ENCODE results near the gene USP31.
A peak's percentile ranks its signal among the peaks of the same experiment; 100 is the strongest.

Gene USP31, protein sequence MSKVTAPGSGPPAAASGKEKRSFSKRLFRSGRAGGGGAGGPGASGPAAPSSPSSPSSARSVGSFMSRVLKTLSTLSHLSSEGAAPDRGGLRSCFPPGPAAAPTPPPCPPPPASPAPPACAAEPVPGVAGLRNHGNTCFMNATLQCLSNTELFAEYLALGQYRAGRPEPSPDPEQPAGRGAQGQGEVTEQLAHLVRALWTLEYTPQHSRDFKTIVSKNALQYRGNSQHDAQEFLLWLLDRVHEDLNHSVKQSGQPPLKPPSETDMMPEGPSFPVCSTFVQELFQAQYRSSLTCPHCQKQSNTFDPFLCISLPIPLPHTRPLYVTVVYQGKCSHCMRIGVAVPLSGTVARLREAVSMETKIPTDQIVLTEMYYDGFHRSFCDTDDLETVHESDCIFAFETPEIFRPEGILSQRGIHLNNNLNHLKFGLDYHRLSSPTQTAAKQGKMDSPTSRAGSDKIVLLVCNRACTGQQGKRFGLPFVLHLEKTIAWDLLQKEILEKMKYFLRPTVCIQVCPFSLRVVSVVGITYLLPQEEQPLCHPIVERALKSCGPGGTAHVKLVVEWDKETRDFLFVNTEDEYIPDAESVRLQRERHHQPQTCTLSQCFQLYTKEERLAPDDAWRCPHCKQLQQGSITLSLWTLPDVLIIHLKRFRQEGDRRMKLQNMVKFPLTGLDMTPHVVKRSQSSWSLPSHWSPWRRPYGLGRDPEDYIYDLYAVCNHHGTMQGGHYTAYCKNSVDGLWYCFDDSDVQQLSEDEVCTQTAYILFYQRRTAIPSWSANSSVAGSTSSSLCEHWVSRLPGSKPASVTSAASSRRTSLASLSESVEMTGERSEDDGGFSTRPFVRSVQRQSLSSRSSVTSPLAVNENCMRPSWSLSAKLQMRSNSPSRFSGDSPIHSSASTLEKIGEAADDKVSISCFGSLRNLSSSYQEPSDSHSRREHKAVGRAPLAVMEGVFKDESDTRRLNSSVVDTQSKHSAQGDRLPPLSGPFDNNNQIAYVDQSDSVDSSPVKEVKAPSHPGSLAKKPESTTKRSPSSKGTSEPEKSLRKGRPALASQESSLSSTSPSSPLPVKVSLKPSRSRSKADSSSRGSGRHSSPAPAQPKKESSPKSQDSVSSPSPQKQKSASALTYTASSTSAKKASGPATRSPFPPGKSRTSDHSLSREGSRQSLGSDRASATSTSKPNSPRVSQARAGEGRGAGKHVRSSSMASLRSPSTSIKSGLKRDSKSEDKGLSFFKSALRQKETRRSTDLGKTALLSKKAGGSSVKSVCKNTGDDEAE (N-terminal part only)

DNA sequence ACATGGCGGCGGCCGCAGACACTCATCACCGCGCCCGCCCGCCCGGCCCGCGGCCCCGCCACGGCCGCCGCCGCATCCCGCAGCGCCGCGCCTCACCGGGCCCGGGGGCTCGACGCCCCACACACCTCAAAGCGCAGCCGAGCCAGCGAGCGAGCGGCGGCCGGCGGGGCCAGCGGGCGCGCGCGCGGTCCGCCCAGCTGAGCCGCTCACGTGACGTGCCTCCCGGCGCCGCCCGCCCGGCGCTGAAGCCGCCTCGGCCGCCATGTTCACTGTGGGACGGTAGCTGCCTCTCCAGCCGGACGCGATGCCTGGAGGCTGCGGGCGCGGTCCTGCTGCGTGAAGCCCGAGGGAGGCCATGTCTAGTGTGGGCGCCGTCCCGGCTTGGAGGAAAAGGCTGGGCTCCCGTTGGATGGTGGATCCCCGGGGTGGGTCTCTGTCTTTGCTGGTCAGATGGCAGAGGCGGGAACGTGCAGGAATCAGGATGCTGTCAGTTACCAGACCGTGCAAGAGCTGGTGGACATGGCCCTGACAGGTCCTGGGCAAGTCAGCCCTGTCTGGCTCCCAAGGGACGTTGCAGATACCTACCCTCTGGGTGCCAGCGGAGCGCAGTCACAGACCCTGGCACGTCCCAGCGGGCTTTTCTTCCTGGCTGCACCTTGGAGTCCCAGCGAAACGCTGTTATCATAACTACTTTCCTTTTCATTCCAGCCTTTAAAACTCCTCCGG lies at the start of gene USP31:
Gene USP31 (minus strand): TSS at position 186 of the 726 bp plus-strand sequence. CDS start 182 bp downstream, at position 4.
- DNase-seq (ENCODE audit: low spot score): peak; percentile 93

- no peak for DNase-seq (ENCODE audit: low spot score)
Observed at GRCh38 chr16:23196539-23196938, 47.3 kb upstream of the USP31 start.

GRCh38 chr16:23195366-23195978 lies 46.2 kb upstream of the USP31 start:
- DNase-seq (ENCODE audit: low spot score): no peak

DNA sequence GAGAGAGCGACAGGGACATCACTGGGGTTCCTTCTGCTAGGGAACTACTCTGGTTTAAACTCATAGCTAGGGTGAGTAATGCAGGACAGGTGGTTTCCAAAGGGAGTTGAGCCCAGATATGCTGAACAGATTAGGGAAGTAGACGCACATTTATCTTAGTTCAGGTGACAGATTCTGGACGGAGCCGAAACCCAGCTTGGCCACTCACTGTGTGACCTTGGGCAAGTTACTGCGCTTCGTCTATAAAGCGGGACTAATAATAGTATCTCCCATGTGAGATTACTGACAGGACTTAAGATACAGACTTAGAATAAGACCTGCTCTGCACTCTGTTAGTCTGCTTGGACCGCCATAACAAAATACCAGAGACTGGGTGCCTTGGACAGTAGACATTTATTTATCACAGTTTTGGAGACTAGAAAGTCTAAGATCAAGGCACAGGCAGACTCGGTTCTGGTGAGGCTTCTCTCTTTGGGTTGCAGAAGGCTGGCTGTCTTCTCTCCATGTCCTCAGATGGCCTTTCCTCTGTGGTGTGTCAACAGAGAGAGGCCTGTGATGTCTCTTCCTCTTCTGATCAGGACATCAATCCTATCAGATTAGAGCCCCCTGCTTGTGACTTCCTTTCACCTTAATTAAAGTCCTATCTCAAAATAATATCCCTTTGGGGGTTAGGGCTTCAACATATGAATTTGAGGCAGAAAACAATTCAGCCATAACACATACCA lies 45.4 kb upstream of the USP31 start:
- DNase-seq (ENCODE audit: low spot score): no peak

DNA sequence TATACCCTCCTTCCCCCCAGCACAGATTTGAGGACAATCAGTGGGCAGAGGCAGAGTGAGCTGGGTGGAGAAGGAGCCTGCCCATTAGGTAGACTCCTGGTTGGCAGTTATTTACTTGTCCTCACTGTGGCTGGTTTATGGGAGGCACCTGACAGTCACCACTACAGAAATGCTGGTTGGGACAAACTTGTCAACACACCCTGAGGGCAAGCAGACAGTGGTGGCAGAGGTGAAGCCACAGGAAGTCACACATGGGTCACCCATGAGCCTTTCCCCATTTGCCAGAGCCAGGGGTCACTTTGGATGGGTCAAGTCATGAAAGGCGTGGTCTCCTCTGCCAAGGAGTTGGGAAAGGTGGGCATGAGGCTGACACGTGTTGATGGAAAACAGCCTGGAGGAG lies 39.7 kb upstream of the USP31 start:
- DNase-seq (ENCODE audit: low spot score): no peak

GRCh38 chr16:23187341-23187740 lies 38.1 kb upstream of the USP31 start:
- DNase-seq (ENCODE audit: low spot score): no peak

- no peak for DNase-seq (ENCODE audit: low spot score)
Observed at GRCh38 chr16:23186171-23186570, 36.9 kb upstream of the USP31 start.

DNA sequence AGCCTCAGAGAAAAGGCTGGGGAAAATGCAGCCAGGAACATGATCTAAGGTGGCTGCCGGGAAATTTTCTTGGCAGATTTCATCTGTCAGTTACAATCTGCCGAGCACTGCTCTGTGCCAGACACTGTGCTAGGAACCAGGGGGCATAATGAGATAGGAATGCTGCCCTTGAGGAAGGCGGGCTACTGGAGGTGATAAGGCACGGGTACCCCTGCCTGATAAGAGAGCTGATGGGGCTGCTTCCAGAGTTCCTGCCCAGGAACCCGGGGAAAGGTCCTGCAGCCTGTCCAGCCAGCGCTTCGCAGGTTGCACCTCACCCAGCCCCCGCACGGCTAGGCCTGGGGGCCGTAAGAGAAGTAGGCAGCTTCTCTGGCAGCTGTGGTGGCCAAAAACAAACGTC lies 36.4 kb upstream of the USP31 start:
- DNase-seq (ENCODE audit: low spot score): no peak

DNA sequence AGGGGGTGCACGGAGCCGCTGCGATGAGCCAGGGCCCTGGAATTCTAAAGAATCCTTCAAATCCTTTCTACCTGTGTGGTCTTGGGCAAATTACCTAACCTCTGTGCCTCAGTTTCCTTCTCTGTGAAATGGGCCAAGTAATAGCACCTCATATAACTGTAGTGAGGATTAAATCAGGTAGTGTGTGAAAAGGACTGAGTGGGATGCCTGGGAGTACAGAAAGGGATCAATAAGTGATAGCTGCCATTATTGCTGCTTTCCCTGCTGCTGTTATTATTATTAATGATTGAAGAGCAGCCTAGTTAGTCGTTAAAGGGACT lies 34.3 kb upstream of the USP31 start:
- DNase-seq (ENCODE audit: low spot score): no peak

GRCh38 chr16:23182679-23183542 lies 33.7 kb upstream of the USP31 start, which contains the start of gene SCNN1G:
SCNN1G (plus strand) TSS chr16:23182745; CDS start chr16:23186272, 3,527 bp downstream.
- no peak for DNase-seq (ENCODE audit: low spot score)

DNA sequence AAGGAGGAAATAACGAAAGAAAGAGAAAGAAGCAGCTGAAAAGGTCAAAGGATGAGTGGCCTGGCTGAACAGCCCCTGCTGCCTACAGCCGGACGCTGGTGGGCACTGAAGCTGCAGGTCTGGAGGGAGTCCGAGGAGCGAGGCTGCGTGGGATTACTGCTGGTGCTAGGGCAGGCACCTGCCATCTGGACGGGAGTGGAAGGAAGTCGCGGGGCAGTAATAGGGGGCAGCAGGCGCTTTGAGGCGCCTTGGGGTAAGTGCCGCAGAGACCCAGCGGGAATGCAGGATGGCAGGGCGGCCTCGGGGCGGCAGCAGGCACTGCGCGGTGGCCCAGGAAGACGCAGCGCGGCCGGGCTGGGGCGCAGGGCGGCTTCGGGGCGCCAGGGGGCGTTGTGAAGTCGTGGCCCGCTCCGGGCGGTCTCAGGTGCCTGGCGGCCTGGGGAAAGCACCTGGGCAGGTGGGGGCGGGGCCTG lies 33.0 kb upstream of the USP31 start:
- DNase-seq (ENCODE audit: low spot score): peak; percentile 31

- DNase-seq (ENCODE audit: low spot score): no peak
Observed at GRCh38 chr16:23181506-23181905, 32.3 kb upstream of the USP31 start.

DNA sequence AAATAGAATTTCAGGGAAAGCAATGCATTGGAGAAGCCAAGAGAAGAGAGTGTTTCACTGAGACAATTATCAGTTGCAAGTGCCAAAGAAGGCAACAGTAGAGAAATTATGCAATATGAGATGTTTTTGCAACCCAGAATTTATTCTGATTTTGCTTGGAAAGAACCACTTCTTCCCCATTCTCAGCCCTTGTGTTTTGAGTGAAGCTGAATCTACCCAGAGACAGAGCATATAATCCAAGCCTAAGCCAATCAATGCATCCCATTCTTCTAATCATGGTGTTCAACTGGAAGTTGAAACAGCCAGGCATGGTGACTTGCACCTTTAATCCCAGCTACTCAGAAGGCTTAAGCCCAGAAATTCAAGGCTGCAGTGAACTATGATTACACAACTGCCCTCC lies 26.4 kb upstream of the USP31 start:
- DNase-seq (ENCODE audit: low spot score): no peak

- no peak for DNase-seq (ENCODE audit: low spot score)
Observed at GRCh38 chr16:23174622-23175021, 25.4 kb upstream of the USP31 start.

DNA sequence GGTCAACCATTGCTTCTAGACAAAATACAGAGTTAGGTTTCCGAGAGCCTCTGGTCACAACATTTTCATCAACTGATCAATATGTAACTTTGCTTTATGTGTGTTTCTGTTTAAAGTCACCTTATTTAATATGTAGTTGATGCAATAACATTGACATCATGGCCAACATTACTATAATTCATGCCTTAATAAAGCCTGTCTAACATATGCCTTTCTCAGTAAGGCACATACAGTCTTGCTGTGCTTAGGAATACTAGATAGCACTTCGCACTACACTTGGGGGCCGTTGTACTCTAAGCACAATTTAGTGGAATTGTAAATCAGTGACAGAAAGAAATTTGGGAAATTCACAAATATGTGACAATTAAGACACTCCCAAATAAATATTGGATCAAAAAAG lies 23.7 kb upstream of the USP31 start:
- no peak for DNase-seq (ENCODE audit: low spot score)

- DNase-seq (ENCODE audit: low spot score): no peak
Observed at GRCh38 chr16:23172583-23172982, 23.3 kb upstream of the USP31 start.

DNA sequence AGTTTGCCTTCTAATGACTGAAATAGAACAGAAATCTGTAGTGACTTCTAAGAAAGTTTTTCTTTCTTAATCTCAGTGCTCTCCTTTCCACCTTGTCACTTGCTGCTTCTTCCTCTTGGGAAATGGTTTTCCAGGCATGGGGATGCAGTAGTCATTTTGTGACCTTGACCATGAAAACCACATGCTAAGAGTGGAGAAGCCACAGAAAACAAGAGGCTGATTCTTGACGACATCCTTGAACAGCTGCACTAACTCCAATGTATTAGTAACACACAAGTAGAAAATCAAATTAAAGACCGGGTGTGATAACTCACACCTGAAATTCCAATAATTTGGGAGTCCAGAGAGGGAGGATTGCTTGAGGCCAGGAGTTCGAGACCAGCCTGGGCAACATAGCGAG lies 15.5 kb upstream of the USP31 start:
- no peak for DNase-seq (ENCODE audit: low spot score)

DNA sequence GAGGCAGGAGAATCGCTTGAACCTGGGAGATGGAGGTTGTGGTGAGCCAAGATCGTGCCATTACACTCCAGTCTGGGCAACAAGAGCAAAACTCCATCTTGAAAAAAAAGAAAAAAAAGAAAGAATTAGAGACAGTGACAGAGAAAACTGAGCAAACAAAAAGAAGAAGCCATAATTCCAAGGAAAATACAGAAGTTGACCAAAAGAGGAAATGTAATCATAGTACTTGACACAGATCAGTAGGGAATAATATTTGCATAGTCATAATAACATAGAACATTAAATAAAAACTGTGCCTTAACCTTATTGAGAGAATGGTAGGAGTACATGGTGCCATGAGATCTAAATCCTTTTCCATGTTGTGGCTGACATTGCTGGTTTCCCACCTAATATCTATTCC lies 14.7 kb upstream of the USP31 start:
- no peak for DNase-seq (ENCODE audit: low spot score)

- no peak for DNase-seq (ENCODE audit: low spot score)
Observed at GRCh38 chr16:23160574-23160973, 11.3 kb upstream of the USP31 start.

Measured in pons (tissue), 1 donor.